ENCODE results near the gene SLC25A20.
"Not testable (repeated sequence)": the region's sequence is repeated elsewhere in the genome, so short reads cannot be mapped to it uniquely, and the experiment has no call there.

SLC25A20 gene
- total RNA-seq: 9.6 to 26.2 (median 22.7) reads per million in 3 experiments

- DNase-seq: peak; percentile 84
Observed at GRCh38 chr3:48898383-48899234, at the start of gene SLC25A20. Gene SLC25A20 (minus strand): TSS chr3:48898882. CDS start chr3:48898794, 88 bp downstream.

GRCh38 chr3:48945891-48946549 is 47.3 kb upstream of the SLC25A20 start:
- no peak for DNase-seq

GRCh38 chr3:48945432-48945831 is 46.8 kb upstream of the SLC25A20 start:
- DNase-seq: no peak

- no peak for DNase-seq
Observed at GRCh38 chr3:48938689-48939088, 40.0 kb upstream of the SLC25A20 start.

GRCh38 chr3:48938156-48938555 is 39.5 kb upstream of the SLC25A20 start:
- DNase-seq: no peak

GRCh38 chr3:48935530-48935929 is 36.8 kb upstream of the SLC25A20 start:
- no peak for DNase-seq

- DNase-seq: no peak
Observed at GRCh38 chr3:48934333-48934991, 35.8 kb upstream of the SLC25A20 start.

GRCh38 chr3:48931944-48932580 is 33.4 kb upstream of the SLC25A20 start:
- no peak for DNase-seq

GRCh38 chr3:48930590-48930989 is 31.9 kb upstream of the SLC25A20 start:
- DNase-seq: no peak

GRCh38 chr3:48929358-48930035 is 30.8 kb upstream of the SLC25A20 start:
- no peak for DNase-seq

GRCh38 chr3:48928679-48929078 is 30.0 kb upstream of the SLC25A20 start:
- no peak for DNase-seq

GRCh38 chr3:48927928-48928327 is 29.2 kb upstream of the SLC25A20 start:
- no peak for DNase-seq

- DNase-seq: no peak
Observed at GRCh38 chr3:48926425-48927392, 28.0 kb upstream of the SLC25A20 start.

GRCh38 chr3:48919215-48920138 is 20.8 kb upstream of the SLC25A20 start:
- DNase-seq: peak; percentile 66

GRCh38 chr3:48918388-48919214 is 19.9 kb upstream of the SLC25A20 start, which contains the start of gene ARIH2:
Gene ARIH2 (plus strand): TSS chr3:48918842. CDS start chr3:48927559, 8,717 bp downstream.
- peak; percentile 86 for DNase-seq

- DNase-seq: no peak
Observed at GRCh38 chr3:48915296-48915695, 16.6 kb upstream of the SLC25A20 start.

- DNase-seq: not testable (repeated sequence)
Observed at GRCh38 chr3:48907026-48907425, 8.3 kb upstream of the SLC25A20 start.

GRCh38 chr3:48899273-48899672 is 591 bp upstream of the SLC25A20 start:
- peak; percentile 43 for DNase-seq

Data from central memory CD4-positive, alpha-beta T cell (primary cell).